HepG2 (cell line): ENCODE data around the gene GALNT9.

Experiments
- DNMT1 ChIP-seq: sonication (generic); formaldehyde crosslinking; IDR thresholded peaks from 2 replicates; pipeline ENCODE4 v1.5.1; 2020; ENCODE audit warnings: mild to moderate bottlenecking, missing genetic modification reagents
- NFKB2 ChIP-seq: sonication (generic); formaldehyde crosslinking; IDR thresholded peaks from 2 replicates; pipeline ENCODE4 v1.4.0; 2020; ENCODE audit warnings: missing genetic modification reagents, borderline replicate concordance
- ZNF7 ChIP-seq: IDR thresholded peaks from 2 replicates; pipeline ENCODE4 v1.6.1; 2016; ENCODE audit warnings: missing biosample characterization, missing genetic modification reagents
- TF ChIP-seq, protein P1 (sequence below): sonication (generic); formaldehyde crosslinking; IDR thresholded peaks from 2 replicates; pipeline ENCODE4 v1.5.0; 2020; ENCODE audit warnings: mild to moderate bottlenecking, missing genetic modification reagents, moderate library complexity

DNA sequence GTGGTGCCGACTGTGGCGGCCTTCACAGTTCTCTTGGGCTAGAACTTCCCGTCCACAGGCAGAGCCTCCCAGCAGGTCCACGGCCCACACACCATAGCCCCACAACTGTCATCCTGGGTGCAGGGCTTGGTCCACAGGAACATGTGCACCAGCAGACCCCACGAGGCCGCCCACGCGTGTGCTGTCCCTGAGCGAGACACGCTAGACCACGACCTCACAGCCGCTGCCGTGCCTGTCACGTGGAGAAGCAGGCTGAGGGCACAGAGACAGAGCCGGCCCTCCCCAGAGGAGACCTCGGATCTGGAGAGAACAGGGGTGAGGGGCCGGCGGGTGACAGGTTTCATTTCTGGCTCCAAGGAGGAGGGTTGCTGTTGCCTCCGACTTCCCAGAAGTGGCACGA, 8.9 kb upstream of the GALNT9 start:
- TF ChIP-seq, protein P1, sequence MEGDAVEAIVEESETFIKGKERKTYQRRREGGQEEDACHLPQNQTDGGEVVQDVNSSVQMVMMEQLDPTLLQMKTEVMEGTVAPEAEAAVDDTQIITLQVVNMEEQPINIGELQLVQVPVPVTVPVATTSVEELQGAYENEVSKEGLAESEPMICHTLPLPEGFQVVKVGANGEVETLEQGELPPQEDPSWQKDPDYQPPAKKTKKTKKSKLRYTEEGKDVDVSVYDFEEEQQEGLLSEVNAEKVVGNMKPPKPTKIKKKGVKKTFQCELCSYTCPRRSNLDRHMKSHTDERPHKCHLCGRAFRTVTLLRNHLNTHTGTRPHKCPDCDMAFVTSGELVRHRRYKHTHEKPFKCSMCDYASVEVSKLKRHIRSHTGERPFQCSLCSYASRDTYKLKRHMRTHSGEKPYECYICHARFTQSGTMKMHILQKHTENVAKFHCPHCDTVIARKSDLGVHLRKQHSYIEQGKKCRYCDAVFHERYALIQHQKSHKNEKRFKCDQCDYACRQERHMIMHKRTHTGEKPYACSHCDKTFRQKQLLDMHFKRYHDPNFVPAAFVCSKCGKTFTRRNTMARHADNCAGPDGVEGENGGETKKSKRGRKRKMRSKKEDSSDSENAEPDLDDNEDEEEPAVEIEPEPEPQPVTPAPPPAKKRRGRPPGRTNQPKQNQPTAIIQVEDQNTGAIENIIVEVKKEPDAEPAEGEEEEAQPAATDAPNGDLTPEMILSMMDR: no peak
- TF ChIP-seq ZNF7 (no peak), DNMT1 (no peak), NFKB2 (no peak)
